DMS153 (cell line): ENCODE results near the gene RASL10B.
"Not testable (repeated sequence)": the region's sequence is repeated elsewhere in the genome, so short reads cannot be mapped to it uniquely, and the experiment has no call there.

Experiments
- DNase-seq: peaks from one replicate; lab custom pipeline; 2025; lab: John Stamatoyannopoulos, UW

RASL10B gene

GRCh38 chr17:35742896-35743477, 11.5 kb downstream of the RASL10B start:
- DNase-seq: no peak

GRCh38 chr17:35743626-35744328, 12.3 kb downstream of the RASL10B start:
- no peak for DNase-seq

GRCh38 chr17:35744830-35745229, 13.4 kb downstream of the RASL10B start:
- no peak for DNase-seq

GRCh38 chr17:35745246-35745645, 13.8 kb downstream of the RASL10B start:
- DNase-seq: no peak

GRCh38 chr17:35745749-35746320, 14.4 kb downstream of the RASL10B start:
- DNase-seq: no peak

- peak; percentile 56 for DNase-seq
These were observed 16.1 kb downstream of the RASL10B start for GRCh38 chr17:35747540-35748017.

GRCh38 chr17:35748341-35748841, 17.0 kb downstream of the RASL10B start:
- DNase-seq: no peak

GRCh38 chr17:35748979-35749378, 17.5 kb downstream of the RASL10B start:
- no peak for DNase-seq

GRCh38 chr17:35749560-35750412, 18.3 kb downstream of the RASL10B start:
- DNase-seq: no peak

GRCh38 chr17:35750526-35751395, 19.3 kb downstream of the RASL10B start:
- no peak for DNase-seq

- DNase-seq: not testable (repeated sequence)
These were observed 20.1 kb downstream of the RASL10B start for GRCh38 chr17:35751541-35751940.

GRCh38 chr17:35752471-35752870, 21.0 kb downstream of the RASL10B start:
- DNase-seq: peak; percentile 34

GRCh38 chr17:35752945-35753764, 21.7 kb downstream of the RASL10B start, which contains the start of gene GAS2L2:
Gene GAS2L2, minus strand, starts transcription at chr17:35753239. Its CDS starts 389 bp downstream, at chr17:35752850.
- DNase-seq: no peak

GRCh38 chr17:35757243-35757642, 25.8 kb downstream of the RASL10B start:
- DNase-seq: no peak

GRCh38 chr17:35760587-35760986, 29.1 kb downstream of the RASL10B start, which contains the start of gene C17orf50:
Gene C17orf50, plus strand, starts transcription at chr17:35760887. Its CDS starts 55 bp downstream, at chr17:35760942.
- DNase-seq: no peak

GRCh38 chr17:35761601-35762000, 30.2 kb downstream of the RASL10B start:
- no peak for DNase-seq

- no peak for DNase-seq
These were observed 32.3 kb downstream of the RASL10B start for GRCh38 chr17:35763767-35764122.

GRCh38 chr17:35764123-35764991, 32.9 kb downstream of the RASL10B start:
- peak; percentile 85 for DNase-seq

GRCh38 chr17:35765086-35765710, 33.8 kb downstream of the RASL10B start:
- no peak for DNase-seq
